Chondrocyte (in vitro differentiated cells): ENCODE measurements around the gene UBE2Z. TPM values are rescaled to one million over a fixed set of nuclear protein-coding genes. Genes with fewer than 3 reads are reported as not detected.
A peak's percentile ranks its signal among the peaks of the same experiment; 100 is the strongest.

Experiments
- DNase-seq: peaks from one replicate; pipeline ENCODE4 v3.0.0; 2021; ENCODE audit warnings: mixed read lengths, low spot score
- H3K27ac Mint-ChIP-seq: one replicate; pipeline ENCODE4 v1.8.0; 2021; ENCODE audit warnings: mild to moderate bottlenecking, moderate library complexity, mixed read lengths; ENCODE audit not compliant: unreplicated experiment
- H3K27me3 Mint-ChIP-seq: 2 replicates; pipeline ENCODE4 v1.8.0; 2021; ENCODE audit warnings: low read depth, mixed read lengths
- H3K36me3 Mint-ChIP-seq: 2 replicates; pipeline ENCODE4 v1.8.0; 2021; ENCODE audit warnings: low read depth, mixed read lengths
- H3K4me1 Mint-ChIP-seq: 2 replicates; pipeline ENCODE4 v1.8.0; 2021; ENCODE audit warnings: low read depth, mild to moderate bottlenecking, mixed read lengths
- H3K4me3 Mint-ChIP-seq: one replicate; pipeline ENCODE4 v1.8.0; 2021; ENCODE audit warnings: mild to moderate bottlenecking, moderate library complexity, mixed read lengths; ENCODE audit not compliant: unreplicated experiment
- H3K9me3 Mint-ChIP-seq: 2 replicates; pipeline ENCODE4 v1.8.0; 2021; ENCODE audit warnings: low read depth, mixed read lengths
- total RNA-seq: library from RNA; stranded (reverse); gene quantifications from 3 replicates; pipeline ENCODE4 v1.2.1, GENCODE V29; 2021
- TF ChIP-seq, protein P1 (sequence below): fragments of 200-600 bp; sonication (generic); IDR thresholded peaks from 2 replicates; pipeline ENCODE4 v1.5.0; 2021; ENCODE audit warnings: antibody characterized with exemption, mild to moderate bottlenecking, moderate library complexity

Gene UBE2Z
- total RNA-seq, 1 donor from 2014 or later = 114 TPM

GRCh38 chr17:48912476-48912875, 4.3 kb downstream of the UBE2Z start:
- Mint-ChIP-seq H3K27ac (peak overlapping the region; percentile 57), H3K4me3 (no peak overlapping the region), H3K36me3 (peaks cover 23% of the 10 kb centered on the region), H3K4me1 (peaks cover 81% of the 10 kb centered on the region), H3K27me3 (no peaks in the 10 kb centered on the region), H3K9me3 (no peaks in the 10 kb centered on the region)
- TF ChIP-seq, protein P1, sequence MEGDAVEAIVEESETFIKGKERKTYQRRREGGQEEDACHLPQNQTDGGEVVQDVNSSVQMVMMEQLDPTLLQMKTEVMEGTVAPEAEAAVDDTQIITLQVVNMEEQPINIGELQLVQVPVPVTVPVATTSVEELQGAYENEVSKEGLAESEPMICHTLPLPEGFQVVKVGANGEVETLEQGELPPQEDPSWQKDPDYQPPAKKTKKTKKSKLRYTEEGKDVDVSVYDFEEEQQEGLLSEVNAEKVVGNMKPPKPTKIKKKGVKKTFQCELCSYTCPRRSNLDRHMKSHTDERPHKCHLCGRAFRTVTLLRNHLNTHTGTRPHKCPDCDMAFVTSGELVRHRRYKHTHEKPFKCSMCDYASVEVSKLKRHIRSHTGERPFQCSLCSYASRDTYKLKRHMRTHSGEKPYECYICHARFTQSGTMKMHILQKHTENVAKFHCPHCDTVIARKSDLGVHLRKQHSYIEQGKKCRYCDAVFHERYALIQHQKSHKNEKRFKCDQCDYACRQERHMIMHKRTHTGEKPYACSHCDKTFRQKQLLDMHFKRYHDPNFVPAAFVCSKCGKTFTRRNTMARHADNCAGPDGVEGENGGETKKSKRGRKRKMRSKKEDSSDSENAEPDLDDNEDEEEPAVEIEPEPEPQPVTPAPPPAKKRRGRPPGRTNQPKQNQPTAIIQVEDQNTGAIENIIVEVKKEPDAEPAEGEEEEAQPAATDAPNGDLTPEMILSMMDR = no peak
- DNase-seq = no peak

GRCh38 chr17:48915459-48916282, 7.5 kb downstream of the UBE2Z start:
- H3K4me3 Mint-ChIP-seq = peak overlapping the region; percentile 46

DNA sequence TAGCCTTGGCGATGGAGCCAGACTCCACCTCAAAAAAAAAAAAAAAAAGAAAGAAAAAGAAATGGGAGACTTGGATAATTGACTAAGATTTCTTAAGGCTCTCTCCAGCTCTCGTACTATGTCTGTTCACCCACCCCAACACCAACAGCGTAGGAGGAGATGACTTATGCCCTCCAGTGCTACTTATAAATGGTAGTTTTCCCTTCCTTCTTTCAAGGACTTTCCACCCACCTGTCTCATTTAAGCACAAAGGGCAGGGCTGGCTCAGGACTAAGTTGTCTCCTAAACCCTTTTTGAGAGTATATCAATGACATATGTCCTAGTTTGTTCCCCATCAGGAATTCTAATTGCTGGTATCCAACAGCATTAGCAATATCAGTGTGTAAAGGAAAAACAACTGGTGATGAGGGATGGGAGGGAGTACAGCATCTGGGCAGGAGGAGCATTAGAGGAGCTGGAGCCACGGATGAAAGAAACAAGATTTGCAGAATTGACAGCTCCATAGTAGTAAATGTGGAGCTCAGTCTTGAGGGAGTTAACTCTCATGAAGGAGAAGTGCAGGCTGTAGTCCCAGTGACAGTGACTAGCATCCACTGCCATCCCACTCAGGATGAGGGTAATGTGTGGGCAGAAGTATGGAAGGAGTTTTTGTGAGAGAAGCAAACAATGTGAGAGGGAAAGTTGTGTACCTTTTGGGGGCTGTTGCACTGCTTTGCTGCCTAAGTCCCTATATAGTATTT, 17.2 kb downstream of the UBE2Z start:
- no peak for DNase-seq
- H3K4me3 Mint-ChIP-seq = no peak overlapping the region
- no peaks in the 10 kb centered on the region for H3K9me3 Mint-ChIP-seq
- peaks cover 43% of the 10 kb centered on the region for H3K36me3 Mint-ChIP-seq
- H3K4me1 Mint-ChIP-seq = peaks cover 23% of the 10 kb centered on the region
- H3K27ac Mint-ChIP-seq = peak overlapping the region; percentile 51
- H3K27me3 Mint-ChIP-seq = no peaks in the 10 kb centered on the region
- TF ChIP-seq, protein P1 = no peak

More at GRCh38 chr17:48915459-48916282, 7.5 kb downstream of the UBE2Z start:
- peaks cover 57% of the 10 kb centered on the region for H3K4me1 Mint-ChIP-seq
- H3K36me3 Mint-ChIP-seq = peaks cover 33% of the 10 kb centered on the region
- TF ChIP-seq, protein P1 = no peak
- no peak for DNase-seq
- H3K27ac Mint-ChIP-seq = peak overlapping the region; percentile 96
- H3K9me3 Mint-ChIP-seq = no peaks in the 10 kb centered on the region
- H3K27me3 Mint-ChIP-seq = no peaks in the 10 kb centered on the region

- Mint-ChIP-seq H3K27ac (peak overlapping the region; percentile 27), H3K4me3 (no peak overlapping the region), H3K4me1 (peaks cover 24% of the 10 kb centered on the region), H3K36me3 (peaks cover 41% of the 10 kb centered on the region), H3K9me3 (no peaks in the 10 kb centered on the region), H3K27me3 (no peaks in the 10 kb centered on the region)
- TF ChIP-seq, protein P1 = no peak
- no peak for DNase-seq
These were observed 17.8 kb downstream of the UBE2Z start for GRCh38 chr17:48925991-48926342.

GRCh38 chr17:48927978-48928745, 20.0 kb downstream of the UBE2Z start:
- peaks cover 37% of the 10 kb centered on the region for H3K36me3 Mint-ChIP-seq
- H3K4me1 Mint-ChIP-seq = peaks cover 24% of the 10 kb centered on the region
- H3K27me3 Mint-ChIP-seq = no peaks in the 10 kb centered on the region
- H3K4me3 Mint-ChIP-seq = no peak overlapping the region
- H3K27ac Mint-ChIP-seq = peak overlapping the region; percentile 65
- TF ChIP-seq, protein P1 = no peak
- DNase-seq = no peak
- no peaks in the 10 kb centered on the region for H3K9me3 Mint-ChIP-seq
